8988T (cell line): Measurements from ENCODE around the gene SURF2.
"Not testable (repeated sequence)": the region's sequence is repeated elsewhere in the genome, so short reads cannot be mapped to it uniquely, and the experiment has no call there.

Experiments used
- DNase-seq: peaks from one replicate; pipeline ENCODE4 v3.0.0; 2011

The SURF2 gene

GRCh38 chr9:133379153-133380086 is 23.1 kb downstream of the SURF2 start:
- DNase-seq = no peak

GRCh38 chr9:133380734-133381133 is 24.4 kb downstream of the SURF2 start:
- DNase-seq = no peak

GRCh38 chr9:133382507-133383141 is 26.3 kb downstream of the SURF2 start:
- no peak for DNase-seq

GRCh38 chr9:133383438-133383837 is 27.1 kb downstream of the SURF2 start:
- no peak for DNase-seq

- no peak for DNase-seq
These were observed 28.5 kb downstream of the SURF2 start for GRCh38 chr9:133384736-133385321.

- no peak for DNase-seq
These were observed 29.1 kb downstream of the SURF2 start for GRCh38 chr9:133385452-133385851.

GRCh38 chr9:133386338-133386737 is 30.0 kb downstream of the SURF2 start:
- DNase-seq = no peak

GRCh38 chr9:133387680-133388079 is 31.3 kb downstream of the SURF2 start:
- DNase-seq = no peak

GRCh38 chr9:133389025-133389557 is 32.7 kb downstream of the SURF2 start:
- no peak for DNase-seq

- DNase-seq = no peak
These were observed 33.2 kb downstream of the SURF2 start for GRCh38 chr9:133389562-133389961.

- no peak for DNase-seq
These were observed 34.4 kb downstream of the SURF2 start for GRCh38 chr9:133390713-133391112.

GRCh38 chr9:133391449-133391848 is 35.1 kb downstream of the SURF2 start:
- DNase-seq = not testable (repeated sequence)

- not testable (repeated sequence) for DNase-seq
These were observed 36.0 kb downstream of the SURF2 start for GRCh38 chr9:133392308-133392707.

GRCh38 chr9:133393399-133393798 is 37.0 kb downstream of the SURF2 start:
- DNase-seq = no peak

GRCh38 chr9:133394687-133395271 is 38.4 kb downstream of the SURF2 start:
- DNase-seq = no peak

- peak; percentile 67 for DNase-seq
These were observed 40.6 kb downstream of the SURF2 start for GRCh38 chr9:133396952-133397351.

- no peak for DNase-seq
These were observed 41.0 kb downstream of the SURF2 start for GRCh38 chr9:133397370-133397769.

GRCh38 chr9:133397895-133398294 is 41.5 kb downstream of the SURF2 start:
- no peak for DNase-seq

GRCh38 chr9:133400292-133400691 is 43.9 kb downstream of the SURF2 start:
- DNase-seq = no peak

GRCh38 chr9:133401588-133401987 is 45.2 kb downstream of the SURF2 start:
- no peak for DNase-seq

GRCh38 chr9:133402689-133403088 is 46.3 kb downstream of the SURF2 start:
- DNase-seq = peak; percentile 7

GRCh38 chr9:133403766-133404453 is 47.6 kb downstream of the SURF2 start:
- DNase-seq = peak; percentile 71
